ENCODE data around the gene ZNG1B. TPM values are rescaled to one million over a fixed set of nuclear protein-coding genes. Genes with fewer than 3 reads are reported as not detected.
"Not testable (repeated sequence)": the region's sequence is repeated elsewhere in the genome, so short reads cannot be mapped to it uniquely, and the experiment has no call there.

Gene ZNG1B
- total RNA-seq, 3 donors from 2014 or later (not counting 1 experiment from before 2014, with no cell fraction given): 19.1 to 26.7 (median 19.3) TPM

DNA sequence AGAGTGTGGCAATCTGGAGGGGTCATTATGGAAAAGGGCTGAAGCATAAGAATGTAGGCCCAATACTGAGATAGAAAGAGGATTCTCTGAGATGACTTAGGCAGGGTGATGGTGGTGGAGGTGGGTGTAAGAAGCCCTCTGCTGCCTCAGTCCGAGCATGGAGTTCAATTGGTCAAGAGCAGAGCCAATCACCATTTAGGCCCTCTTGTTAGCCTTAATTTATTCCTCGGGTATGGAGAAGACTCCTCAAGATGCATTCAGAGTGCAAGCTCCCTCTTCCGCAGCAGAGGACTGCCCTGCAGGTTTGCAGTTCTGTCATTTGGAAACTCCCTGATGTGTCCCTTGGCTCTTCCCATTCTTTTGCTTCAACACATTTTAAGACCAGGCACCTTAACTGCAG lies 78.5 kb downstream of the ZNG1B start:
- H3K36me3 ChIP-seq (ENCODE audit: control insufficient read depth, insufficient read depth, low read length); H3K27me3 ChIP-seq (ENCODE audit: control insufficient read depth, insufficient read depth, low read length); ATAC-seq; H3K27ac ChIP-seq (ENCODE audit: low read length); H3K9me3 ChIP-seq (ENCODE audit: control insufficient read depth, insufficient read depth, low read length); H3K4me3 Mint-ChIP-seq; DNase-seq; H3K4me3 ChIP-seq (ENCODE audit: low read length); H3K27ac Mint-ChIP-seq; H3K9me3 Mint-ChIP-seq; H3K4me1 Mint-ChIP-seq; intact Hi-C loops (cut with micrococcal nuclease); H3K36me3 Mint-ChIP-seq; H3K4me1 ChIP-seq (ENCODE audit: control insufficient read depth, insufficient read depth, low read length): not testable (repeated sequence)
- peaks cover 0 to 15% of the 10 kb centered on the region in 2 donors for H3K27me3 Mint-ChIP-seq (ENCODE audit: low read depth in 2 of 2)
- WGBS (ENCODE audit: insufficient coverage): 91% methylated on average over 3 of the region's 3 CpGs

DNA sequence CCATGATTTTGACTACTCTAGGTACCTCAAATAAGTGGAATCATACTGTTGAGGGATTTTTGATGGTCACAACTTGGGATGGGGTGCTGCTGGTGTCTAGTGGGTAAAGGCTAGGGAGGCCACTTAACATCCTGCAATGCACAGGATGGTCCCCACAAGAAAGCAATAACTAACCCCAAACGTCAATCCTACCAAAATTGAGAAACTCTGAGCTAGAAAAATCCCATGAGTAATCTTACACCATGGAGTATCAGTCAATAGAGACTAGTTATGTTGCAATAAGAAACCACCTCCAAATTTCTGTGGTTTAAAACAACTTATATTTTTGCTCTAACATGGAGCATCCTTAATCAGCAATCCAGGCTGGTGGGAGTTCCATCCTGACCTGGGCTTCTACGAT lies 79.5 kb downstream of the ZNG1B start:
- DNase-seq; H3K4me1 ChIP-seq (ENCODE audit: control insufficient read depth, insufficient read depth, low read length); H3K27ac ChIP-seq (ENCODE audit: low read length); ATAC-seq; H3K4me1 Mint-ChIP-seq; H3K9me3 ChIP-seq (ENCODE audit: control insufficient read depth, insufficient read depth, low read length); H3K27me3 ChIP-seq (ENCODE audit: control insufficient read depth, insufficient read depth, low read length); H3K4me3 Mint-ChIP-seq; H3K36me3 Mint-ChIP-seq; intact Hi-C loops (cut with micrococcal nuclease); H3K36me3 ChIP-seq (ENCODE audit: control insufficient read depth, insufficient read depth, low read length); H3K9me3 Mint-ChIP-seq; H3K4me3 ChIP-seq (ENCODE audit: low read length); H3K27ac Mint-ChIP-seq: not testable (repeated sequence)
- peaks cover 0 to 10% of the 10 kb centered on the region in 2 donors for H3K27me3 Mint-ChIP-seq (ENCODE audit: low read depth in 2 of 2)
- no CpG with 5 or more reads among the region's 2 CpGs for WGBS (ENCODE audit: insufficient coverage)

GRCh38 chr2:113520837-113521236 lies 83.3 kb downstream of the ZNG1B start:
- H3K27ac ChIP-seq (ENCODE audit: low read length); H3K4me3 ChIP-seq (ENCODE audit: low read length); H3K4me1 Mint-ChIP-seq; H3K36me3 Mint-ChIP-seq; H3K27me3 ChIP-seq (ENCODE audit: control insufficient read depth, insufficient read depth, low read length); H3K4me1 ChIP-seq (ENCODE audit: control insufficient read depth, insufficient read depth, low read length); intact Hi-C loops (cut with micrococcal nuclease); H3K9me3 Mint-ChIP-seq; H3K36me3 ChIP-seq (ENCODE audit: control insufficient read depth, insufficient read depth, low read length); H3K9me3 ChIP-seq (ENCODE audit: control insufficient read depth, insufficient read depth, low read length); ATAC-seq; DNase-seq; H3K27ac Mint-ChIP-seq; H3K27me3 Mint-ChIP-seq (ENCODE audit: low read depth in 2 of 2); H3K4me3 Mint-ChIP-seq: not testable (repeated sequence)
- WGBS (ENCODE audit: insufficient coverage): 73% methylated on average over 6 of the region's 6 CpGs

- H3K27me3 Mint-ChIP-seq (ENCODE audit: low read depth in 2 of 2); H3K27me3 ChIP-seq (ENCODE audit: control insufficient read depth, insufficient read depth, low read length); H3K4me3 ChIP-seq (ENCODE audit: low read length); H3K27ac Mint-ChIP-seq; H3K27ac ChIP-seq (ENCODE audit: low read length); H3K36me3 Mint-ChIP-seq; H3K9me3 ChIP-seq (ENCODE audit: control insufficient read depth, insufficient read depth, low read length); intact Hi-C loops (cut with micrococcal nuclease); H3K9me3 Mint-ChIP-seq; DNase-seq; ATAC-seq; H3K4me1 Mint-ChIP-seq; H3K4me1 ChIP-seq (ENCODE audit: control insufficient read depth, insufficient read depth, low read length); H3K36me3 ChIP-seq (ENCODE audit: control insufficient read depth, insufficient read depth, low read length); H3K4me3 Mint-ChIP-seq: not testable (repeated sequence)
- WGBS (ENCODE audit: insufficient coverage): no CpG with 5 or more reads among the region's 5 CpGs
These were observed 84.0 kb downstream of the ZNG1B start for GRCh38 chr2:113521492-113521891.

DNA sequence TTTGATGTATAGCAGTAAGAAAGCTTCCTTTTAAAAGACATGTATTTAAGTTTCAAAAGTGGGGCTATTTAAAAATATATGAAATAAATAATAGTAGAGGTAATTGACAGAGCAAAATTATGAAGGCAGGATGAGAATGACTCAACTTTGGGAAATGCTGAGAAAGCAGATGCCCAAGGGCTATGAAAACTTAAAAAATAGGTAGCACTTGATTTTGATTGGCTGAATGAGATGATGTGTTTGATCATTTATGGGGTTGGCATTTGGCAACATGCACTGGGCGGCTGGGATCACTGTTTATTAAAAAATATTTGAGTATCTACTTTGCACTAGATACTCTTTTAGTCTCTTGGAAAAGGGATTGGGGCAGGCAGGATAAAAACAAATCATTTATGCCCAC lies 87.5 kb downstream of the ZNG1B start:
- H3K27ac ChIP-seq (ENCODE audit: low read length); DNase-seq; H3K4me3 ChIP-seq (ENCODE audit: low read length); H3K9me3 ChIP-seq (ENCODE audit: control insufficient read depth, insufficient read depth, low read length); H3K36me3 ChIP-seq (ENCODE audit: control insufficient read depth, insufficient read depth, low read length); H3K27me3 ChIP-seq (ENCODE audit: control insufficient read depth, insufficient read depth, low read length); H3K4me1 ChIP-seq (ENCODE audit: control insufficient read depth, insufficient read depth, low read length); H3K4me3 Mint-ChIP-seq; H3K4me1 Mint-ChIP-seq; H3K36me3 Mint-ChIP-seq; H3K27ac Mint-ChIP-seq; H3K9me3 Mint-ChIP-seq; intact Hi-C loops (cut with micrococcal nuclease); H3K27me3 Mint-ChIP-seq (ENCODE audit: low read depth in 2 of 2); ATAC-seq: not testable (repeated sequence)
- WGBS (ENCODE audit: insufficient coverage): no CpG with 5 or more reads among the region's 1 CpG

DNA sequence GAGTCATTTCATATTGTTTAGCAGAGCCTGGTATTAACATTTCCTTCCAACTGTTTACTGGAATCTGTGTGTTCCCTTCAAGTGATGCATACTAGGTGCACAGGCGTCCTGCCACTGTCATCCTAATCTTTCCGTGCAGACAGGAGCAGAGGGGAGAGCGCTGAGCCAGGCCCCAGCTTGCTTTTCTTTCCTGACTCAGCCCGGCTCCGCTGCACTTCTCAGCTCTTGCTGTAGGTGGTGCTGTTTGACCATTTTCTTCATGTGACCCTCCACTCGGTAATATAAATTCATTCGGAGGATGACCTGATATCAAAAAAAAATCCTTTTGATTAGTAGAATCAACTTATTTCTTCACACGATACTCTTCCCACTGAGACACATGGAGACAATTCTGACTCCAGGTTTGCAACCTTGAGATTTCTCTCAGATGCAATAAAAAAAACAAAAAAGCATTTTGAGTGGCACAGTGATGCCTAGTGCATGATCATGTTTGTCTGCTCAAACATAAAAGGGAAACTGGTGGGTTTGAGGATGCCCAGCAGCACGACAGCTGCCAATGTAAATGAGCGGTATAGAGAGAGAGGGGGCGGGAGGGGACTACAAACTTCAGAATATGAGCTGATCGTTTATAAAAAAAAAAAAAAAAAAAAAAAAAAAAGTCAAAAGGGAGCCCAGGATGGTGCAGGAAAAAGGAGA lies 90.0 kb downstream of the ZNG1B start:
- H3K27ac Mint-ChIP-seq; H3K36me3 ChIP-seq (ENCODE audit: control insufficient read depth, insufficient read depth, low read length); intact Hi-C loops (cut with micrococcal nuclease); H3K9me3 ChIP-seq (ENCODE audit: control insufficient read depth, insufficient read depth, low read length); H3K4me3 ChIP-seq (ENCODE audit: low read length); H3K27me3 Mint-ChIP-seq (ENCODE audit: low read depth in 2 of 2); H3K4me1 ChIP-seq (ENCODE audit: control insufficient read depth, insufficient read depth, low read length); DNase-seq; H3K4me1 Mint-ChIP-seq; H3K36me3 Mint-ChIP-seq; H3K27ac ChIP-seq (ENCODE audit: low read length); H3K9me3 Mint-ChIP-seq; H3K4me3 Mint-ChIP-seq; H3K27me3 ChIP-seq (ENCODE audit: control insufficient read depth, insufficient read depth, low read length): not testable (repeated sequence)
- WGBS (ENCODE audit: insufficient coverage): 19% methylated on average over 3 of the region's 12 CpGs
- ATAC-seq: peak; percentile 88 to 99 (median 99)

DNA sequence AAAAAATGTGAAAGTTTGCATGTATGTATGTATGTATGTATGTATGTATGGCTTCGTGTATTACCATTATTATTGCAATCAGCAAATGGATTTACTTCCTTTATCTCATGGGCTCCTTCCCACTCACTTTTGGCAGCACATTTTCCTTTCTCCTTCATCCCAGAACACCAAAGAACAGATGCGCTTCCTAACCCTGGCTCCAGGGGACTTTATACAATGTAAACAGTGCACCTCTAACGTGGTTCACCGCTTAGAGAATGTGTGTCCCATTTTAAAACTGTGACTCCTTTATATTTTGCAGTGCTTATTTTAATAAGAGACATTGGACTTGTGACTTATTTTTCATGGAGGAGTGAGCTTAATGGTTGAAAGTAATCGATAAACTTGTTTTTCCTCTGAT lies 90.6 kb downstream of the ZNG1B start:
- 100% methylated on average over 1 of the region's 5 CpGs for WGBS (ENCODE audit: insufficient coverage)
- H3K9me3 Mint-ChIP-seq; DNase-seq; H3K27ac Mint-ChIP-seq; H3K9me3 ChIP-seq (ENCODE audit: control insufficient read depth, insufficient read depth, low read length); ATAC-seq; H3K36me3 Mint-ChIP-seq; H3K4me3 Mint-ChIP-seq; H3K27me3 ChIP-seq (ENCODE audit: control insufficient read depth, insufficient read depth, low read length); H3K36me3 ChIP-seq (ENCODE audit: control insufficient read depth, insufficient read depth, low read length); H3K27ac ChIP-seq (ENCODE audit: low read length); H3K4me1 ChIP-seq (ENCODE audit: control insufficient read depth, insufficient read depth, low read length); H3K27me3 Mint-ChIP-seq (ENCODE audit: low read depth in 2 of 2); intact Hi-C loops (cut with micrococcal nuclease); H3K4me3 ChIP-seq (ENCODE audit: low read length); H3K4me1 Mint-ChIP-seq: not testable (repeated sequence)

- H3K4me1 Mint-ChIP-seq; H3K36me3 Mint-ChIP-seq; H3K27ac Mint-ChIP-seq; H3K4me1 ChIP-seq (ENCODE audit: control insufficient read depth, insufficient read depth, low read length); H3K4me3 ChIP-seq (ENCODE audit: low read length); ATAC-seq; H3K9me3 Mint-ChIP-seq; H3K27ac ChIP-seq (ENCODE audit: low read length); H3K9me3 ChIP-seq (ENCODE audit: control insufficient read depth, insufficient read depth, low read length); H3K27me3 Mint-ChIP-seq (ENCODE audit: low read depth in 2 of 2); H3K27me3 ChIP-seq (ENCODE audit: control insufficient read depth, insufficient read depth, low read length); H3K36me3 ChIP-seq (ENCODE audit: control insufficient read depth, insufficient read depth, low read length); H3K4me3 Mint-ChIP-seq; DNase-seq; intact Hi-C loops (cut with micrococcal nuclease): not testable (repeated sequence)
- no CpG with 5 or more reads among the region's 3 CpGs for WGBS (ENCODE audit: insufficient coverage)
These were observed 91.4 kb downstream of the ZNG1B start for GRCh38 chr2:113528904-113529303.
